NCI-H2227 (cell line): ENCODE data around the gene GALNT13.
A peak's percentile ranks its signal among the peaks of the same experiment; 100 is the strongest.
"Not testable (repeated sequence)": the region's sequence is repeated elsewhere in the genome, so short reads cannot be mapped to it uniquely, and the experiment has no call there.

Source experiments
- DNase-seq: peaks from one replicate; lab custom pipeline; 2025; ENCODE audit not compliant: unreplicated experiment; lab: John Stamatoyannopoulos, UW

GALNT13 gene

GRCh38 chr2:154459286-154459685 lies 587.6 kb downstream of the GALNT13 start:
- DNase-seq, result no peak

- DNase-seq, result no peak
Observed at GRCh38 chr2:154462634-154463033, 590.9 kb downstream of the GALNT13 start.

DNA sequence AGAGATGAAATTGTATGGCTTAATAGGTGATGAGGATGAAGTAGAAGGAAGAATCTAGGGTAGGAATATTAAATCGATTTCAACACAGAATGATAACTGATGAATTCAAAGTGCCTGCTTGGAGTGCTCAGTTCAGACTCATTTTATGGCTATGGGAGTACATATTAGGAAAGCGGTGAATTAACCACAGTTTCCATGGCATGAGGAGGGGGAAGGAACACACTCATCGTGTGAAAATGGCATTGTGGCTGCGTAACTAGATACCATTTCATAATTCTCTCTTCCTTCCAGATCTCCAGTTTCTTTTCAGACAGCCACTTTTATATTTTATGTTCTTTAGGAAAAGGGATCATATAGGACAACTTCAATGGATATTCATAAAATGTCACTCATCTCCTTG lies 594.5 kb downstream of the GALNT13 start:
- no peak for DNase-seq

DNA sequence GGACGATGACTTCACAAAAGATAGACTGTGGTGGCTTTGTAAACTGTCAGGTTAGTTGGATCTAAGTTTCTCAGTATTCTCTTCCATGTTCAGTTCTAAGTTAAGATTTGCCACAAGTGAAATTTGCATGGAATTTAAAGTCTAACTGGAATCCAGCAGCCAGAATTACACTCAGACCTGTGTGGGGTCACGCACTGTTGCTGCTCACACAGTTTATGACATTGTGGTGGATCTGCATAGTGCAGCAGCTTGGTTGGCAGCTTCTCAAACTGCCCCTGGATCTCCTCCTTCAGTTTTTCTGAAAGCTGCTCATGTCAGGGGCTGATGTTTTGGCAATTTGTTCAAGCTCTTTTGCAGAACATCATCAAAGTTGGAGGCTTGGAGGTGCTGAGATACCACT lies 598.7 kb downstream of the GALNT13 start:
- no peak for DNase-seq

DNA sequence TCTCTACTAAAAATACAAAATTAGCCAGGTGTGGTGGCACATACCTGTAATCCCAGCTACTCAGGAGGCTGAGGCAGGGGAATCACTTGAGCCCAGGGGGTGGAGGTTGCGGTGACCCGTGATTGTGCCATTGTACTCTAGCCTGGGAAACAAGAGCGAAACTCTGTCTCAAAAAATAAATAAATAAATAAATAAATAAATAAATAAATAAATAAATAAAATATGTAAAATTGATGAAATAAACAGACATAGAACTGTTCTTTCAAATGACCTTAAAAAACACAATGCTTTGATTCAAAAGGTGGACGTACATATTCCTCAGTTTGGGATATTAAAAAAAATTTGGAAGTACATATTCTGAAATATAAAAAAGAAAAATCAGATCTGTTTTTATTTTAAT lies 599.8 kb downstream of the GALNT13 start:
- DNase-seq, result not testable (repeated sequence)

- no peak for DNase-seq
Observed at GRCh38 chr2:154477319-154477718, 605.6 kb downstream of the GALNT13 start.

- no peak for DNase-seq
Observed at GRCh38 chr2:154480521-154480920, 608.8 kb downstream of the GALNT13 start.

GRCh38 chr2:154481336-154481735 lies 609.6 kb downstream of the GALNT13 start:
- no peak for DNase-seq

GRCh38 chr2:154484338-154485099 lies 612.8 kb downstream of the GALNT13 start:
- no peak for DNase-seq

- peak; percentile 29 for DNase-seq
Observed at GRCh38 chr2:154488801-154489200, 617.1 kb downstream of the GALNT13 start.

GRCh38 chr2:154489266-154489858 lies 617.6 kb downstream of the GALNT13 start:
- DNase-seq, result no peak

GRCh38 chr2:154490530-154490929 lies 618.8 kb downstream of the GALNT13 start:
- DNase-seq, result no peak

DNA sequence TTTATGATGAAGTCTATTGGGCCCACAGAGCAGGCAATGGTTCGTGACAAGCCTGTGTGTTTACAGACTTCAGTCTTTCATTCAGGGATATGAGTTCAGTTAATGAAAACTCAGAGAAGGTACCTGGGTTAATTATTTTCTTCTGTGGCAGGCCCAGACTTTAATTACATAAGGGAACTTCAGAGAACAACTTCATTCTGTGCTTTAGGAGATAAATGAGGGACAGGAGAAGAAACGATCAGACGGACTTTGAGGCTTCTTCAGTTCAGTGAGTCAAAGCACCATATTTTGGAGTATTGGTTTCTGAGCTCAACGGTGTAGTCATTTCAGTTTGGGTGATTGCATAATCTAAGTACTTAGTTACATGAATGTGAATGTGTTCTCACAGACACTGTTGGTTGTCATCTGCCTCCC lies 623.7 kb downstream of the GALNT13 start:
- DNase-seq, result no peak

- DNase-seq, result no peak
Observed at GRCh38 chr2:154497019-154497418, 625.3 kb downstream of the GALNT13 start.
